HL-60 (cell line): Measurements from ENCODE around the gene ETHE1.

ENCODE experiments used
- POLR2AphosphoS5 ChIP-seq: IDR thresholded peaks from 2 replicates; pipeline ENCODE4 v1.6.1; 2012; ENCODE audit warnings: low read depth
- REST ChIP-seq: IDR thresholded peaks from 2 replicates; pipeline ENCODE4 v1.6.1; 2012; ENCODE audit warnings: low read depth; ENCODE audit not compliant: insufficient replicate concordance
- TF ChIP-seq, protein P1 (sequence below): IDR thresholded peaks from one replicate; pipeline ENCODE4 v1.5.1; 2011; ENCODE audit warnings: low read length, control low read depth, inconsistent platforms; ENCODE audit not compliant: insufficient read depth

DNA sequence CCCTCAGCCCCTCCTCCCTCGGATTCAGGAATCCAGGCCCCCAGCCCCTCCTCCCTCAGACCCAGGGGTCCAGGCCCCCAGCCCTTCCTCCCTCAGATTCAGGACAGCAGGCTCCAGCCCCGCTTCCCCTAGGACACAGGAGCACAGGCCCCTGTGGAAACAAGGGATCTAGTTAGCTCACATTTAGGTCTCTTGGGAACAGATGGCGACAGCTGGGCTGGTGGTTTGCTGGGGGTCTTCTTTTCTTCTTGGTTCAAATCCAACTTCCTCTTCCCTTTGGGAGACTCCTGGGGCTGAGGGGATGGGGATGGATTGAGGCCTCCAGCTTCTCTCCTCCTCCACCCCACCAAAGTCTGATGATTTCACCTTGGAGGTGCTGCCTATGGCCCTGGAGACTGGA is 25.6 kb upstream of the ETHE1 start:
- TF ChIP-seq POLR2AphosphoS5: no peak
- TF ChIP-seq, protein P1, sequence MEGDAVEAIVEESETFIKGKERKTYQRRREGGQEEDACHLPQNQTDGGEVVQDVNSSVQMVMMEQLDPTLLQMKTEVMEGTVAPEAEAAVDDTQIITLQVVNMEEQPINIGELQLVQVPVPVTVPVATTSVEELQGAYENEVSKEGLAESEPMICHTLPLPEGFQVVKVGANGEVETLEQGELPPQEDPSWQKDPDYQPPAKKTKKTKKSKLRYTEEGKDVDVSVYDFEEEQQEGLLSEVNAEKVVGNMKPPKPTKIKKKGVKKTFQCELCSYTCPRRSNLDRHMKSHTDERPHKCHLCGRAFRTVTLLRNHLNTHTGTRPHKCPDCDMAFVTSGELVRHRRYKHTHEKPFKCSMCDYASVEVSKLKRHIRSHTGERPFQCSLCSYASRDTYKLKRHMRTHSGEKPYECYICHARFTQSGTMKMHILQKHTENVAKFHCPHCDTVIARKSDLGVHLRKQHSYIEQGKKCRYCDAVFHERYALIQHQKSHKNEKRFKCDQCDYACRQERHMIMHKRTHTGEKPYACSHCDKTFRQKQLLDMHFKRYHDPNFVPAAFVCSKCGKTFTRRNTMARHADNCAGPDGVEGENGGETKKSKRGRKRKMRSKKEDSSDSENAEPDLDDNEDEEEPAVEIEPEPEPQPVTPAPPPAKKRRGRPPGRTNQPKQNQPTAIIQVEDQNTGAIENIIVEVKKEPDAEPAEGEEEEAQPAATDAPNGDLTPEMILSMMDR: no peak
- TF ChIP-seq REST: no peak
